M059J (cell line): ENCODE results near the gene IGF2BP3. TPM values are rescaled to one million over a fixed set of nuclear protein-coding genes. Genes with fewer than 3 reads are reported as not detected.

Experiments
- DNase-seq: peaks from one replicate; pipeline ENCODE4 v3.0.0-alpha.2; 2012; ENCODE audit warnings: low read depth
- total RNA-seq: library from RNA; depleted of rRNA; stranded (reverse); fragments of >200 nt; shearing (Covaris generic); gene quantifications from 2 replicates; pipeline ENCODE4 v1.2.3, GENCODE V29; 2014

The IGF2BP3 gene
- total RNA-seq, 1 experiment from 2014 or later = 50.6 TPM

GRCh38 chr7:23295401-23295697, 174.9 kb downstream of the IGF2BP3 start:
- DNase-seq = no peak

- DNase-seq = no peak
Observed at GRCh38 chr7:23294549-23295400, 175.5 kb downstream of the IGF2BP3 start.

GRCh38 chr7:23293500-23294073, 176.7 kb downstream of the IGF2BP3 start:
- DNase-seq = no peak

DNA sequence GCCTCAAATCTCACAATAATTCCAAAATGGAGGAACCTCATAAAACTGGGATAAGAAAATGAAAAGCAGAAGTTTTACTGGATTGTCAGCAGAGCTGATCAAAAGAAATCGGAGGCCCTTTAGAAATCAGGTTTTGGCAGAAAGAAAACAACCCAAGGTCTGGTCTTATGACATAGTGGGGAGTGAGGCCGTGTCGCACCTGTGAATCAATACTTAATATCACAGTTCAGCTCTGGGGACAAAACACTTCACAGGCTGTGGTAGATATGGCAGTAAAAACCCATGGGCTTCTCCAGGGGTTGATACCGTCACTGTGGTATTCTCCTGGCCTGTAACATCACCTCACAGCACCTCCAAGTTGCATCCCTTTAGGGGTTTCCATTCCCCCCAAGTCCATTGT, 177.7 kb downstream of the IGF2BP3 start:
- no peak for DNase-seq

- DNase-seq = no peak
Observed at GRCh38 chr7:23291957-23292560, 178.2 kb downstream of the IGF2BP3 start.

GRCh38 chr7:23290993-23291392, 179.3 kb downstream of the IGF2BP3 start:
- DNase-seq = no peak

DNA sequence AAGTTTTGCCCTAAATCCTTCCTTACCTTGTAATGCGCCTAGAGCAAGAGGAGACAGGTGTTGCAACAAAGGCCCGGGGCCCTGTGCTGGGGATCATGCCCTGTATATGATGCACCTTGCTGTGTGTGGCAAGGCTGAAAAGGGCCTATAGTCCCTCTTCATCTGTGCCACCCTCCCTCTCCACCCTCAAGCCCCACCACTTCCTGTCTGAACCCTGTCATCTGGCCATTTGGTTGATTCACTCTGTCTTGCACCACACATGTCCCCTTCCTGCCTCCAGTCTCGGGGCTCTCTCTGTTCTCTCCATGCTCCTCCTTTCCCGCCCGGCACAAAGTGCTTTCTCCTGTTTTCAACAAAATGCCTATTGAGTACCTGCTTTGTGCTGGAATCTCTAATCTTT, 182.7 kb downstream of the IGF2BP3 start:
- no peak for DNase-seq

DNA sequence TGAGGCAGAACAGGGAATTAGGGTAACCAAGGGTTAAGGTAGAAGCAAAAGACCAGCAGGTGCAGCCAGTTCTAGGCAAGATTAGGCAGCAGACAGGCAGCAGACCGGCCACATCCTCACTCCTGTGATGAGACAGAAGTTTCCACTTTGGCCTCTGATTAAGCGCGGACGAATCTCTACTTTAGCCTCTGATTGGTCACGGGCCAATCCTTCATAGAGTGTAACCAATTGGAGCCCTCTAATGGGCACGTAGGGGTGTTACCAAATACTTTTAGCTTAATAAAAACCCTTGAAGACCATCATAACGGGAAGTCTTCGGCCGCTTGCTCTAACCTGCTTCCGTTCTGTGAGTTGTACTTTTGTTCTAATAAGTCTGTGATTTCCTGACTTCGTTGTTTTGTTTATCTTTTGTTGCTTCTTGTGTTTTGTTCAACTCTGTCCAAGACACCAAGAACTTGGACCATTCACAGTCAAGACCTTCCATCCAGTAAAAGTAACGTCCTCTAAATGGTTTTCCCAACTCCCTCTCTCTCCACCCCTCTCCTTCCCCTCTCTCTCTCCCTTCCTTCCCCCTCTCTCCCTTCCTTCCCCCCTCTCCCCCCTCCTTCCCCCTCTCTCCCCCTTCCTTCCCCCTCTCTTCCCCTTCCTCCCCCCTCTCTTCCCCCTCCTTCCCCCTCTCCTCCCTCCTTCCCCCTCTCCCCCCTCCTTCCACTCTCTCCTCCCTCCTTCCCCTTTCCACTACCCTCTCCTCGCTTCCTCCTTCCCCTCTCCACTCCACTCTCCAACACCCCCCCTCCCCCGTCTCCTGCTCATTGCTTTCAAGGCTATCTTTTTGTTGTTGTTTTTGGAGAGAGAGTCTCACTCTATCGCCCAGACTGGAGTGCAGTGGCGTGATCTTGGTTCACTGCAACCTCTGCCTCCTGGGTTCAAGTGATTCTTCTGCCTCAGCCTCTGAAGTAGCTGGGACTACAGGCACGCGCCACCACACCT, 184.3 kb downstream of the IGF2BP3 start:
- no peak for DNase-seq

DNA sequence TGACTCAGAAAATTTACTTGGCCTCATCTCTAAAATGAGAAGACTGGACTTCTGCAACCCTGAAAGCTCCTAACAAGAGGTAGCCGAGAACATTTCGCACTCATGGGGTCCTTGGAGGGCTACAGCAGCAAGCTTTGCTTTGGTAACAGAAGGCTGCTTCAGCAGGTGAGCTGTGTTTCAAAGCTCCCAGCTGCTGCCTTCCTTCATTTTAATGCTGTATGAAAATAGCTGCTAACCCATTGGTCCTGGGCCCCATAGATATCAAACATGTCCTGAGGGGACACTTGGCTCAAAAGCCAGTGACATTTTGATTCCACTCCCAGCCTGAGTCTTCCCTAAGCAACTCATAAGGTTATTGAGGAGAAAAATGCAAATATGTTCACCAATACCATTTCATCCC, 185.4 kb downstream of the IGF2BP3 start:
- no peak for DNase-seq

DNA sequence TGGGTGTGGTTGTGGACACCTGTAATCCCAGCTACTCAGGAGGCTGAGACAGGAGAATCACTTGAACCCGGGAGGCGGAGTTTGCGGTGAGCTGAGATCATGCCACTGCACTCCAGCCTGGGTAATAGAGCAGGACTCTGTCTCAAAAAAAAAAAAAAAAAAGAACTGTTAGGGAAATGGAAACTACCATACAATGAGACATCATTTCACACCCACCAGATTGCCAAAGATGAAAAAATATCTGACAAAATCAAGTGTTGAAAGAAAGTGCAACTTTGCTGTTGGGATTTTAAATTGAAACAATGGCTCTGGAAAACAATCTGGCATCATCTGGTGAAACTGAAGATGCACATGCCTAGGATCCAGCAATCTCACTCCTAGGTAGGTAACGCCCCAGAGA, 187.2 kb downstream of the IGF2BP3 start:
- no peak for DNase-seq

GRCh38 chr7:23279819-23280525, 190.3 kb downstream of the IGF2BP3 start:
- no peak for DNase-seq

GRCh38 chr7:23277359-23277989, 192.8 kb downstream of the IGF2BP3 start:
- DNase-seq = peak; percentile 79

DNA sequence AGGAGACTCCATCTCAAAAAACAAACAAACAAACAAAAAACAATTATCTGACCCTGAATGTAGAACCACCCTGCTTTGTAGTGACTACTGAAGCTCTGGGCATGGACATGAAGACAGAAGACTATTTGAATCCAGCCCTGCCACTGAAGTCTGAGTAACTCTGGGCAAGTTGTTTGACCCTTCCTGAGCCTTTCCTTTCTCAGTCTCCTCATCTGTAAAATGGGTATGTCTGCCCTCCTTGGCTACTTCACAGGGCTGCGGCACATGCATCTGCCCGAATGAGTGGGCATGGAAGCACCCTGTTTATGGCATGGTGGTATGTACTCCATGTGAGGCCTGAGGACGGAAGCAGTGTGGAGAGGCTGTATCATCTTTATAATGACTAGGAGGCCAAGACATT, 193.3 kb downstream of the IGF2BP3 start:
- DNase-seq = no peak

- peak; percentile 15 for DNase-seq
Observed at GRCh38 chr7:23276376-23276775, 193.9 kb downstream of the IGF2BP3 start.

DNA sequence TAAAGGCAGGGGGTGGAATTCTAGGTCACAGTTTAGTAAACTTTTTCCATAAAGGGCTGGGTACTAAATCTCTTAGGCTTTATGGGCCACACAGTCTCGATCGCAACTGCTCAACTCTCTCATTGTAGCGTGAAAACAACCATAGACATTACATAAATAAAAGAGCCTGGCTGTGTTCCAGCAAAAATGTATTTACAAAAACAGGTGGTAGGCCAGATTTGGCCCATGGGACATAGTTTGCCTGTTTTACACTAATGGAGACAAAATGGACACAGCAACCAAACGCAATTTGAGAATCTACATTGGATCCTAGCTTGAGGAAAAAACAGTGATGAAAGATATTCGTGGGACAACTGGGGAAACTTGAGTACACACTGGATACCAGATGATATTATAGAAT, 194.4 kb downstream of the IGF2BP3 start:
- no peak for DNase-seq

- peak; percentile 97 for DNase-seq
Observed at GRCh38 chr7:23273141-23273599, 197.1 kb downstream of the IGF2BP3 start.

- DNase-seq = no peak
Observed at GRCh38 chr7:23272275-23272674, 198.0 kb downstream of the IGF2BP3 start.

DNA sequence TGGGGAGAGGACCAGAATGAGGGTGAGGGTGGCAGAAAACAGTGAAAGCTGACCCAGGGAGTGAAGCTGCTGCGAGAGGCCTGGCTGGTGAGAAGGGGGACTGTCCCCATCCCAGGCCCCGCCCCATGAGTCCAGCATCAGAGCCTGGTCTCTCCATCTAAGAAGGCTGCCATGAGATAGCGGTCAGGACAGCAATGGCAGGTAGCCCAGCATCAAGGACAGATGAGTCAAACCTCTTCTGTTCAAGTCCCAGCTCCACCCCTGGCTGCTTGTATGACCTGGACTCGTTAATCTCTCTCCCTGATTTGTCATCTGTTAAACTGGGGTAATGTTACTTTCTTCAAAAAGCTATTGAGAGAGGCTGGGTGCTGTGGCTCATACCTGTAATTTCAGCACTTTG, 201.5 kb downstream of the IGF2BP3 start:
- DNase-seq = peak; percentile 70

GRCh38 chr7:23268167-23268566, 202.1 kb downstream of the IGF2BP3 start:
- DNase-seq = no peak

GRCh38 chr7:23267357-23267756, 202.9 kb downstream of the IGF2BP3 start:
- no peak for DNase-seq

DNA sequence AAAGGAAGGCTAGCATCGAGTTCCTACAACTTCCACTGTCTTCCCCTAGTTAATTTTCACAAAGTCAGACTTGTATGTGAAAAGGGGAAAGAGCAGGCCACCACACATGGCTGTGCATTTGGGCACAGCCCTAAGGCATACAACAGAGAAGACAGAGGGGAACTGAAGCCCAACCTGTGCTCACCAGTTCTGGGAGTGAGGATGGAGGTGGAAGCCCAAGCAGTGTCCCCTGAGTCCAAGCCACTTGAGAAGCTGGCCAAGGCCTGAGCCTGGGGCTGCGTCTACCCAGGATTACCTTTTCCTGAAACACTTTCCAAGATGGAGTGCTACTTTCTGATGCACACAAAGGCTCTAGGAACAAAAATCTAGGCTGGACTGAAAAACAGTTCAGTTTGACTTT, 203.4 kb downstream of the IGF2BP3 start:
- no peak for DNase-seq
